PFSK-1 (cell line): Measurements from ENCODE around the gene FRK.

Source experiments
- POLR2AphosphoS5 ChIP-seq: IDR thresholded peaks from 2 replicates; pipeline ENCODE4 v1.6.1; 2012; ENCODE audit warnings: low read depth, mild to moderate bottlenecking, control low read depth, low read length, moderate library complexity
- SIN3A ChIP-seq: IDR thresholded peaks from 2 replicates; pipeline ENCODE4 v1.6.1; 2012; ENCODE audit warnings: mild to moderate bottlenecking, low read length, moderate library complexity, borderline replicate concordance; ENCODE audit not compliant: insufficient read depth

DNA sequence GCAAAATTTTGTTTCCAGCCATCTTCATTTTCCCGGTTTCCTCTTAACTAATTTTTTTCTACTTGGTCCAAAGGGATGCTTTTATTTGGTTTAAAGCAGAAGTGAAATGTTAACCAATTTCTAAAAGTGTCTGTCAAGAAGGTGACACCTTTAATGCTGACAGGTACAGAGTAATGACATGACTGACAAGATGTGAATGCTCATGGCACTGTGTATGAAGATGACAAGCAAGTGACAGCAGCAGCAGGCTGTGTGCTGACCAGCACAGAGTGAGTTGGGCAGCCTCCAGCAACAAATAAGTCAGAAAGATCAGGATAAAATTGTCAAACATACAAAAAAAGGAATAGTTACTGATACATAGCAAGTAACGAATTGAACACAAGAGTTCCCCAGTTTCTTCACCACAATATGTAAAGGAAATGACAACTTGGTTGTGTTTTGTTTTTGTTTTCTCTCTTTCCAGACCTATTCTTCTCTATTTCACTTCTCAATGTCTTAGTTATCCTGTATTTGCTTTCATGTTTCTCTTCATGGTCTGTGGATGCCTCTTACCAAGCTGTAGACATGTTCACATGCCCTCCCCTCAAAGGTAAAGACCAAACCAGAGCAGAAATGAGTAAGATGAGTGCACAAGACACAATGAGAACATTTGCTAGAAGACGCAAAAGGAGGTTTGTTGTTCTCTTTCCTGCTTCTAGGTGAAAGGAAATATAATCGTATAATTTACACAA, 174.9 kb downstream of the FRK start:
- TF ChIP-seq POLR2AphosphoS5 (no peak), SIN3A (no peak)
